ENCODE data around the gene ULK4. TPM values are rescaled to one million over a fixed set of nuclear protein-coding genes. Genes with fewer than 3 reads are reported as not detected.

The ULK4 gene
- total and polyA plus RNA-seq, 2 of the 8 experiments (the other 6 are each of a cell fraction or from before 2014, with no cell fraction given): 3.0 to 10.8 TPM

GRCh38 chr3:41569632-41570305 lies 392.1 kb downstream of the ULK4 start:
- TF ChIP-seq HDAC6 (IDR thresholded peaks at IDR 0.05; ENCODE audit: low read depth, low read length) (no peak), SIN3A (conservative IDR thresholded peaks at IDR 0.05 in 1 of 2, IDR thresholded peaks at IDR 0.05 in 1 of 2; ENCODE audit: low read depth in 1 of 2, low read length in 2 of 2) (no peak), MAFK (IDR thresholded peaks at IDR 0.05; ENCODE audit: low read depth, low read length) (peak; percentile 70), CHD1 (IDR thresholded peaks at IDR 0.05; ENCODE audit: low read depth, low read length) (no peak), EGR1 (IDR thresholded peaks at IDR 0.05; ENCODE audit: borderline replicate concordance, low read depth, low read length) (no peak)
- H2AFZ ChIP-seq (ENCODE audit: low read length): no peak overlapping the region
- H4K8ac ChIP-seq (ENCODE audit: extremely low read depth, insufficient read depth, low read length): no peak overlapping the region
- no peak overlapping the region for H3K56ac ChIP-seq (replicated peaks; ENCODE audit: insufficient read length, low read depth, low read length)
- H2BK120ac ChIP-seq (replicated peaks; ENCODE audit: low read depth, low read length): no peak overlapping the region
- H2BK20ac ChIP-seq (ENCODE audit: low read length): no peak overlapping the region
- no peak overlapping the region for H3K23ac ChIP-seq (ENCODE audit: insufficient read length)
- 88% methylated on average over 9 of the region's 9 CpGs; no CpG with 5 or more reads in 1 of the 2 experiments for WGBS, 2 experiments (ENCODE audit: extremely low coverage in 1 of 2, insufficient coverage in 1 of 2, insufficient read length in 1 of 2, insufficient replicate concordance in 2 of 2, low coverage in 1 of 2, low lambda C conversion rate in 2 of 2, missing lambda C conversion rate in 1 of 2)
- no peak overlapping the region for H3K4me2 ChIP-seq (ENCODE audit: insufficient read depth in 1 of 2, low read depth in 2 of 2, low read length in 2 of 2)
- DNase-seq (ENCODE audit: low read depth in 1 of 2, low spot score in 2 of 2) (no peak), FAIRE-seq (no peak)
- no peak overlapping the region for H3K14ac ChIP-seq (ENCODE audit: insufficient read length)
- no peaks in the 10 kb centered on the region for H3K9me3 ChIP-seq (ENCODE audit: insufficient read depth in 2 of 2, low read depth in 1 of 2, low read length in 1 of 2)
- no peak overlapping the region for H2BK12ac ChIP-seq (ENCODE audit: low read depth, low read length)
- no peak overlapping the region for H3K27ac ChIP-seq (ENCODE audit: low read depth, low read length)
- no peak overlapping the region for H2BK15ac ChIP-seq (ENCODE audit: low read length)
- no peak overlapping the region for H3K4me3 ChIP-seq (ENCODE audit: extremely low read depth in 1 of 4, insufficient read depth in 2 of 4, low read depth in 3 of 4, low read length in 4 of 4)
- no peak overlapping the region for H3K4ac ChIP-seq (replicated peaks; ENCODE audit: insufficient read length, low read depth, low read length)
- H3K9ac ChIP-seq (replicated peaks in 1 of 4; ENCODE audit: extremely low read depth in 1 of 4, low read depth in 3 of 4, low read length in 3 of 4): no peak overlapping the region
- no peak overlapping the region for H3K18ac ChIP-seq (ENCODE audit: extremely low read depth, low read length)
- ChIA-PET POLR2A (ENCODE audit: partially characterized antibody) (no interaction called here), CTCF (ENCODE audit: partially characterized antibody) (interaction anchor here (1.4 kb wide), 1 partner anchor 62 kb away, joined by 3 read pairs; no protein-coding TSS in a partner anchor)
- H2BK5ac ChIP-seq (ENCODE audit: low read depth, low read length): no peak overlapping the region
- H4K20me1 ChIP-seq (replicated peaks in 1 of 2; ENCODE audit: control insufficient read depth in 1 of 2, insufficient read depth in 2 of 2, low read length in 2 of 2): no peaks in the 10 kb centered on the region
- H3K79me2 ChIP-seq (ENCODE audit: control insufficient read depth in 1 of 2, insufficient read depth in 2 of 2, low read length in 2 of 2): no peaks in the 10 kb centered on the region
- peaks cover 0 to 7% (median 5%) of the 10 kb centered on the region in 4 experiments; a peak in 4 of 7 replicates for H3K4me1 ChIP-seq (replicated peaks in 1 of 4; ENCODE audit: control insufficient read depth in 3 of 4, insufficient read depth in 4 of 4, low read length in 3 of 4)
- H3K79me1 ChIP-seq (ENCODE audit: low read depth, low read length): no peaks in the 10 kb centered on the region
- no peaks in the 10 kb centered on the region for H3K27me3 ChIP-seq (replicated peaks in 1 of 4; ENCODE audit: control insufficient read depth in 3 of 4, extremely low read depth in 1 of 4, insufficient read depth in 3 of 4, low read length in 3 of 4)
- no peak overlapping the region for H4K5ac ChIP-seq (ENCODE audit: insufficient read length, low read depth, low read length)
- H3K36me3 ChIP-seq (ENCODE audit: control insufficient read depth in 2 of 4, insufficient read depth in 4 of 4, low read length in 3 of 4): no peaks in the 10 kb centered on the region
- no peak overlapping the region for H4K91ac ChIP-seq (replicated peaks; ENCODE audit: insufficient read length, low read length)
- no peak overlapping the region for H2AK5ac ChIP-seq (ENCODE audit: low read depth, low read length)
- H3K23me2 ChIP-seq (ENCODE audit: low read depth, low read length): no peaks in the 10 kb centered on the region

Measured in H1 (cell line).